Body of pancreas (tissue), 4 donors: ENCODE data around the gene TEX29. TPM values are rescaled to one million over a fixed set of nuclear protein-coding genes. Genes with fewer than 3 reads are reported as not detected.

ENCODE experiments used
- ATAC-seq: fragments of 150-250 bp; one replicate; pipeline ENCODE4 v1.9.1; 2016
- DNase-seq, 4 donors: peaks; one replicate each; pipeline ENCODE4 v3.0.0-alpha.2; 2019
- H3K27ac ChIP-seq, 4 donors: fragments of 200-600 bp; sonication (generic); 1 replicate in 3 of 4; 2 replicates in 1 of 4; pipeline versions ENCODE4 v1.5.1 to v1.6.1; 2016 to 2019; ENCODE audit warnings: mild to moderate bottlenecking in 1 of 4, mixed read lengths in 1 of 4, moderate library complexity in 1 of 4
- H3K27me3 ChIP-seq, 2 donors: fragments of 200-600 bp; sonication (generic); one replicate each; pipeline ENCODE4 v1.6.0; 2016; ENCODE audit warnings: mild to moderate bottlenecking in 1 of 2
- H3K36me3 ChIP-seq, 2 donors: fragments of 200-600 bp; sonication (generic); replicated peaks in 1 of 2; 2 replicates each; pipeline ENCODE4 v1.5.1; 2016; ENCODE audit warnings: low read depth in 2 of 2; ENCODE audit not compliant: insufficient read depth in 1 of 2
- H3K4me1 ChIP-seq: fragments of 200-600 bp; sonication (generic); one replicate; pipeline ENCODE4 v1.6.0; 2016
- H3K4me3 ChIP-seq, 2 donors: fragments of 200-600 bp; sonication (generic); 1 replicate in 1 of 2; 2 replicates in 1 of 2; pipeline ENCODE4 v1.5.1; 2016 to 2019
- H3K9me3 ChIP-seq, 3 donors: fragments of 200-600 bp; sonication (generic); 1 replicate in 2 of 3; 2 replicates in 1 of 3; pipeline ENCODE4 v1.5.1; 2016
- CTCF ChIP-seq, 7 experiments: fragments of 450-650 bp in 4 of 7; fragments of 200-600 bp in 3 of 7; sonication (generic) in 3 of 7; IDR thresholded peaks; one replicate each; pipeline ENCODE4 v1.5.1; 2016 to 2019; ENCODE audit warnings: antibody characterized with exemption in 7 of 7
- POLR2A ChIP-seq, 3 donors: fragments of 450-650 bp; IDR thresholded peaks; one replicate each; pipeline ENCODE4 v1.6.1; 2016; ENCODE audit warnings: antibody characterized with exemption in 3 of 3, mild to moderate bottlenecking in 2 of 3
- WGBS, 2 donors: methylation state at CpG; one replicate each; pipeline ENCODE4 v1.1.5; 2017; 5-methylcytosine and 5-hydroxymethylcytosine counted together
- intact Hi-C: fragments of 100-400 bp; cut with DNase I; formaldehyde crosslinking; loops from one replicate; pipeline ENCODE4 v1.15.1; 2023
- total RNA-seq, 2 donors: library from RNA; depleted of rRNA; stranded (reverse); fragments of >200 nt; gene quantifications; one replicate each; pipeline ENCODE4 v1.1.0, GENCODE V29; 2016

The TEX29 gene
- total RNA-seq, 2 donors from 2014 or later = not detected

GRCh38 chr13:111288276-111288675 lies 32.2 kb upstream of the TEX29 start:
- peaks cover 0 to 23% of the 10 kb centered on the region in 2 donors for H3K36me3 ChIP-seq
- H3K27ac ChIP-seq = no peak overlapping the region
- 92 to 95% methylated on average over 7 of the region's 7 CpGs for WGBS, 2 donors
- peaks cover 15% of the 10 kb centered on the region for H3K4me1 ChIP-seq
- H3K27me3 ChIP-seq = no peaks in the 10 kb centered on the region
- no peaks in the 10 kb centered on the region for H3K9me3 ChIP-seq
- no peak for DNase-seq
- no peak for ATAC-seq
- intact Hi-C loops = no loop called here
- TF ChIP-seq POLR2A (IDR thresholded peaks at IDR 0.05) (no peak), CTCF (IDR thresholded peaks at IDR 0.05) (no peak)
- H3K4me3 ChIP-seq = no peak overlapping the region

DNA sequence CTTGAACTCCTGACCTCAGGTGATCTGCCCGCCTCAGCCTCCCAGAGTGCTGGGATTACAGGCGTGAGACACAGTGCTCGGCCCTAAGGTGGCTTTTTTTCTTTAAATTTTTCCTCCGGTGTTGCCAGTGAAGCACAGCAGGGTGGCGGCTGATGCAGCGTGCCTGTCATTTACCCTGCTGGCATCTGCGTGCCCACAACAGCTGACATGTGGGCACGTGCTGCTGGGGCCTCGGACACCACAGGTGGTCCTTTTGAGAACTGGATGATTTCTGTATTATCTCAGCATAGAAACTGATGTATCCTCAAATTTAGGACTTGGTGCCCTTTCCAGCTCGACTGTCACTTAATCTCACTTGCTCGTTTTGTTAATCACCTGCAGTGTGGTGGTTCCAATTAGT lies 31.2 kb upstream of the TEX29 start:
- Histone ChIP-seq H3K27ac (no peak overlapping the region), H3K9me3 (no peaks in the 10 kb centered on the region), H3K36me3 (peaks cover 0 to 24% of the 10 kb centered on the region in 2 donors), H3K4me1 (peaks cover 11% of the 10 kb centered on the region), H3K27me3 (no peaks in the 10 kb centered on the region), H3K4me3 (no peak overlapping the region)
- DNase-seq = no peak
- intact Hi-C loops = no loop called here
- WGBS, 2 donors = 93 to 95% methylated on average over 6 to 11 of the region's 11 CpGs
- TF ChIP-seq CTCF (IDR thresholded peaks at IDR 0.05) = no peak
- no peak for TF ChIP-seq POLR2A (IDR thresholded peaks at IDR 0.05)
- ATAC-seq = no peak

GRCh38 chr13:111291908-111292307 lies 28.5 kb upstream of the TEX29 start:
- intact Hi-C loops = no loop called here
- TF ChIP-seq POLR2A (IDR thresholded peaks at IDR 0.05) (no peak), CTCF (IDR thresholded peaks at IDR 0.05) (no peak)
- H3K27me3 ChIP-seq = no peaks in the 10 kb centered on the region
- WGBS, 2 donors = 92 to 97% methylated on average over 14 of the region's 14 CpGs
- no peak overlapping the region for H3K4me3 ChIP-seq
- H3K36me3 ChIP-seq = peaks cover 0 to 22% of the 10 kb centered on the region in 2 donors
- no peak overlapping the region for H3K27ac ChIP-seq
- peaks cover 5% of the 10 kb centered on the region for H3K4me1 ChIP-seq
- no peak for DNase-seq
- no peak for ATAC-seq
- no peaks in the 10 kb centered on the region for H3K9me3 ChIP-seq

DNA sequence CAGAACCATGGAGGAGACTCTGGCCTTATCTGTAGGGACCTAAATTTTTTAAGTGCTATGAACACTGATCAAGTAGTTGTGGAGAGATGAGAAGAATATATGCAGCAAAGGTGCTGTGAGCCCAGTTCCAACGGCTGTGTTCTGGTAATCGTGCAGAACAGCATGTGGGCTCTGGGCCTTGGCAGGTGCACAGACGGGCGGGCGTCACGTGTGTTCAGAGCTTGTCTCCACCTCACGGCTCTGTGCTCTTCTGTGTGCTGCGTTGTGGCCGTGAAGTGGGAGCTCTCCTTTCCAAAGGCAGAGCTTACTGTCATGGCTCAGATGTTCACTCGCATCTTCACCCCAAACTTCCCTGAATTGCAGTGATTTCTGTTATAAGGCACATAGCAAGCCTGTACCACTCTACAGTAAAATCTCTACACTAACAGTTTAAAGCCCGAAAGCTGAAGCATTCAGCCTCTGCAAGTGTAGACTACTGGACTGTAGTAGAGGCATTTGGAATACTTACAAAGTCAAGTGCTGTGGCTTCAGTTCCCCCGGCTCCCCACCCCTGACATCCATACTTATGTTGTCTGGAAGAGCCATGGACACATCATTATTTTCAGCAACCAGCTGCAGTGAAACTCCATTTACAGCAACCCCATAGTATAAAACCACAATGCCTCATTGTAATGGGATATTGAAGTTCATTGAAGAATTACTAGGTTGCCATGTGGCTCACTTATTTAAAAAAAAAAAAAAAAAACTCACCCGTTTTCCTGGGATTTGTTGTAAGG lies 27.5 kb upstream of the TEX29 start:
- DNase-seq = no peak
- Histone ChIP-seq H3K27me3 (no peaks in the 10 kb centered on the region), H3K4me1 (peaks cover 5% of the 10 kb centered on the region), H3K27ac (no peak overlapping the region), H3K9me3 (no peaks in the 10 kb centered on the region), H3K36me3 (peaks cover 0 to 14% of the 10 kb centered on the region in 2 donors), H3K4me3 (no peak overlapping the region)
- intact Hi-C loops = no loop called here
- no peak for ATAC-seq
- TF ChIP-seq POLR2A (IDR thresholded peaks at IDR 0.05) (no peak), CTCF (IDR thresholded peaks at IDR 0.05) (no peak)
- 93 to 94% methylated on average over 12 to 13 of the region's 13 CpGs for whole genome bisulfite sequencing, 2 donors

DNA sequence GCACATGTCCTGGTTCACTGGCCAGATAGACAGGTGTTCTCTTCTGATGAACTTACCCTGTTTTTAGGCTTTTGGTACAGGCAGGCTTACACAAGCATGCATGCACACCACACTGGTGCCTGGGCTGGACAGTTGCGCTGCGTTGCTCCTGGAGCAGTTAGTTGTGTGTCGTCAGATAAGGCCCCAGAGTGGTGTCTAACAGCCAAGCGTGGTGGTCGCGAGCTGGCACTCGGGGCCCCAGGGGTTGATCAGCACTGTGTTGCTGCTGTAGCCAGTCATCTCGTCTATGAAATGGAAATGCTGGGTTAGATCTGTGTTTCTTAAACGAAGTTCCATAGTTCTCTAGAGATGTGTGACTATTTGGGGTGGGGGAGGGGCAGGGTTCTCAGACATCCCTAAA lies 24.6 kb upstream of the TEX29 start:
- H3K9me3 ChIP-seq = no peaks in the 10 kb centered on the region
- peaks cover 5% of the 10 kb centered on the region for H3K4me1 ChIP-seq
- H3K27ac ChIP-seq = no peak overlapping the region
- 89 to 90% methylated on average over 7 to 9 of the region's 9 CpGs for WGBS, 2 donors
- intact Hi-C loops = no loop called here
- no peaks in the 10 kb centered on the region for H3K27me3 ChIP-seq
- peaks cover 0 to 8% of the 10 kb centered on the region in 2 donors for H3K36me3 ChIP-seq
- DNase-seq (no peak), ATAC-seq (no peak)
- H3K4me3 ChIP-seq = no peak overlapping the region
- TF ChIP-seq POLR2A (IDR thresholded peaks at IDR 0.05) (no peak), CTCF (IDR thresholded peaks at IDR 0.05) (no peak)
